HG02938 (cell line): ENCODE measurements around the gene SLC8A1.

Experiments used
- ATAC-seq: cut with Tn5 transposase; IDR thresholded peaks from one replicate; pipeline ENCODE4 v1.9.1; 2021; ENCODE audit warnings: mild to moderate bottlenecking, moderate library complexity; ENCODE audit not compliant: unreplicated experiment

SLC8A1 gene

GRCh38 chr2:40168032-40168431 lies 283.9 kb downstream of the SLC8A1 start:
- ATAC-seq: no peak

- ATAC-seq: no peak
Observed at GRCh38 chr2:40166006-40166405, 285.9 kb downstream of the SLC8A1 start.

- ATAC-seq: no peak
Observed at GRCh38 chr2:40165509-40165844, 286.4 kb downstream of the SLC8A1 start.

GRCh38 chr2:40164736-40165508 lies 287.0 kb downstream of the SLC8A1 start:
- ATAC-seq: no peak

GRCh38 chr2:40161986-40162385 lies 289.9 kb downstream of the SLC8A1 start:
- no peak for ATAC-seq

GRCh38 chr2:40160751-40161218 lies 291.1 kb downstream of the SLC8A1 start:
- no peak for ATAC-seq

GRCh38 chr2:40159333-40159732 lies 292.6 kb downstream of the SLC8A1 start:
- no peak for ATAC-seq

- ATAC-seq: no peak
Observed at GRCh38 chr2:40158781-40159180, 293.1 kb downstream of the SLC8A1 start.

GRCh38 chr2:40155728-40156127 lies 296.2 kb downstream of the SLC8A1 start:
- no peak for ATAC-seq

GRCh38 chr2:40150266-40150665 lies 301.6 kb downstream of the SLC8A1 start:
- ATAC-seq: no peak

- no peak for ATAC-seq
Observed at GRCh38 chr2:40148334-40148733, 303.6 kb downstream of the SLC8A1 start.

- ATAC-seq: no peak
Observed at GRCh38 chr2:40147360-40147759, 304.5 kb downstream of the SLC8A1 start.

- no peak for ATAC-seq
Observed at GRCh38 chr2:40144022-40144421, 307.9 kb downstream of the SLC8A1 start.

- no peak for ATAC-seq
Observed at GRCh38 chr2:40138314-40138713, 313.6 kb downstream of the SLC8A1 start.

- no peak for ATAC-seq
Observed at GRCh38 chr2:40131081-40131704, 320.7 kb downstream of the SLC8A1 start.

GRCh38 chr2:40130251-40130994 lies 321.5 kb downstream of the SLC8A1 start:
- no peak for ATAC-seq

- no peak for ATAC-seq
Observed at GRCh38 chr2:40129725-40130124, 322.2 kb downstream of the SLC8A1 start.

GRCh38 chr2:40128796-40129195 lies 323.1 kb downstream of the SLC8A1 start:
- ATAC-seq: no peak

GRCh38 chr2:40127890-40128557 lies 323.9 kb downstream of the SLC8A1 start:
- ATAC-seq: no peak

- ATAC-seq: no peak
Observed at GRCh38 chr2:40127146-40127545, 324.7 kb downstream of the SLC8A1 start.

GRCh38 chr2:40126006-40126405 lies 325.9 kb downstream of the SLC8A1 start:
- ATAC-seq: no peak
